Endothelial cell of umbilical vein (primary cell): ENCODE measurements around the gene CPA2. TPM values are rescaled to one million over a fixed set of nuclear protein-coding genes. Genes with fewer than 3 reads are reported as not detected.

Experiments
- BruUV-seq: library from RNA; stranded (reverse); fragments of 400-500 nt; replicated peaks from 2 replicates; lab custom pipeline; 2021; lab: Mats Ljungman, UMichigan
- CTCF ChIA-PET: fragments of 300-600, 350-600 bp; sonication (Branson Sonifier 250); formaldehyde crosslinking; loops from one replicate; lab custom pipeline; 2021; ENCODE audit warnings: antibody characterized with exemption, inconsistent platforms; lab: Charles Lee
- POLR2A ChIA-PET: fragments of 300-600, 350-600 bp; sonication (Branson Sonifier 250); formaldehyde crosslinking; loops from one replicate; lab custom pipeline; 2021; ENCODE audit warnings: antibody characterized with exemption, inconsistent platforms; lab: Charles Lee
- DNase-seq: peaks from one replicate; pipeline ENCODE4 v3.0.0-alpha.2; 2011; ENCODE audit warnings: low read depth, low spot score
- FAIRE-seq: peaks from 2 replicates; lab custom pipeline; 2011; peaks lifted over from hg19 to GRCh38; lab: Jason Lieb, UNC
- H2AFZ ChIP-seq: 2 replicates; pipeline ENCODE4 v1.6.0; 2012; ENCODE audit warnings: low read depth, low read length, control low read depth, inconsistent platforms
- H3K27ac ChIP-seq: 2 replicates; pipeline ENCODE4 v1.5.1; 2011; ENCODE audit warnings: low read depth, mild to moderate bottlenecking, control low read depth, low read length, moderate library complexity; ENCODE audit not compliant: insufficient read depth
- H3K27me3 ChIP-seq, 2 experiments: 2 replicates each; pipeline versions ENCODE4 v1.6.0 to v1.6.1; 2011; ENCODE audit warnings: low read length in 2 of 2, mixed read lengths in 1 of 2; ENCODE audit not compliant: control insufficient read depth in 2 of 2, insufficient read depth in 2 of 2
- H3K36me3 ChIP-seq, 2 experiments: 2 replicates in 1 of 2; 3 replicates in 1 of 2; pipeline ENCODE4 v1.5.1; 2011; ENCODE audit warnings: low read length in 2 of 2, mild to moderate bottlenecking in 1 of 2, moderate library complexity in 1 of 2; ENCODE audit not compliant: control insufficient read depth in 2 of 2, insufficient read depth in 2 of 2; ENCODE audit errors: extremely low read depth in 1 of 2
- H3K4me1 ChIP-seq: 3 replicates; pipeline ENCODE4 v1.5.1; 2011; ENCODE audit warnings: mild to moderate bottlenecking, low read length; ENCODE audit not compliant: control insufficient read depth, insufficient read depth; ENCODE audit errors: extremely low read depth
- H3K4me2 ChIP-seq: 2 replicates; pipeline ENCODE4 v1.6.1; 2011; ENCODE audit warnings: low read length, control low read depth, mixed read lengths; ENCODE audit not compliant: insufficient read depth
- H3K4me3 ChIP-seq, 3 experiments: fragments of 200-600 bp in 1 of 3; sonication (generic), shearing (Covaris generic) in 1 of 3; replicated peaks in 1 of 3; 2 replicates each; pipeline ENCODE4 v1.5.1; 2011 to 2016; ENCODE audit warnings: control low read depth in 3 of 3, low read length in 3 of 3, mild to moderate bottlenecking in 2 of 3, inconsistent platforms in 1 of 3, low read depth in 1 of 3, moderate library complexity in 1 of 3; ENCODE audit not compliant: insufficient read depth in 1 of 3
- H3K79me2 ChIP-seq: 2 replicates; pipeline ENCODE4 v1.6.0; 2012; ENCODE audit warnings: low read length, inconsistent platforms; ENCODE audit not compliant: control insufficient read depth, insufficient read depth
- H3K9ac ChIP-seq: replicated peaks from 2 replicates; pipeline ENCODE3; 2011; ENCODE audit warnings: low read length, control low read depth; ENCODE audit not compliant: insufficient read depth; ENCODE audit errors: extremely low read depth
- H3K9me1 ChIP-seq: replicated peaks from 3 replicates; pipeline ENCODE4 v1.6.0; 2011; ENCODE audit warnings: mild to moderate bottlenecking, low read length; ENCODE audit not compliant: control insufficient read depth, insufficient read depth; ENCODE audit errors: extremely low read depth
- H3K9me3 ChIP-seq: replicated peaks from 2 replicates; pipeline ENCODE4 v1.5.1; 2012; ENCODE audit warnings: low read length, inconsistent platforms; ENCODE audit not compliant: control insufficient read depth, insufficient read depth
- H4K20me1 ChIP-seq: replicated peaks from 2 replicates; pipeline ENCODE3; 2011; ENCODE audit warnings: mild to moderate bottlenecking, low read length; ENCODE audit not compliant: control insufficient read depth, insufficient read depth; ENCODE audit errors: extremely low read depth
- EZH2 ChIP-seq: IDR thresholded peaks from 2 replicates; pipeline ENCODE4 v1.6.1; 2012; ENCODE audit warnings: borderline replicate concordance, low read depth, mild to moderate bottlenecking, moderate library complexity, low read length, inconsistent platforms; ENCODE audit not compliant: severe bottlenecking
- FOS ChIP-seq: IDR thresholded peaks from 2 replicates; pipeline ENCODE4 v1.6.1; 2011; ENCODE audit warnings: mild to moderate bottlenecking, low read length, moderate library complexity, borderline replicate concordance; ENCODE audit not compliant: insufficient read depth
- GATA2 ChIP-seq: IDR thresholded peaks from 2 replicates; pipeline ENCODE4 v1.7.0; 2011; ENCODE audit warnings: low read depth, mild to moderate bottlenecking, moderate library complexity, mixed read lengths, low read length; ENCODE audit not compliant: insufficient read length, insufficient read depth
- JUN ChIP-seq: IDR thresholded peaks from 2 replicates; pipeline ENCODE4 v1.6.1; 2011; ENCODE audit warnings: borderline replicate concordance, low read depth; ENCODE audit not compliant: insufficient read length, insufficient read depth
- MAX ChIP-seq: IDR thresholded peaks from 2 replicates; pipeline ENCODE4 v1.6.1; 2011; ENCODE audit not compliant: insufficient read depth, insufficient read length
- MYC ChIP-seq: IDR thresholded peaks from one replicate; pipeline ENCODE4 v1.6.1; 2011; ENCODE audit warnings: mild to moderate bottlenecking, low read depth, low read length
- POLR2A ChIP-seq: IDR thresholded peaks from 2 replicates; pipeline ENCODE4 v1.6.1; 2012; ENCODE audit warnings: low read depth, mild to moderate bottlenecking, control low read depth, low read length
- POLR2AphosphoS5 ChIP-seq: IDR thresholded peaks from 2 replicates; pipeline ENCODE4 v1.6.1; 2012; ENCODE audit warnings: low read depth, mild to moderate bottlenecking, control low read depth, low read length, moderate library complexity; ENCODE audit not compliant: insufficient read depth
- dilution Hi-C: fragments of 300-500 bp; cut with MboI; formaldehyde crosslinking; loops from one replicate; pipeline ENCODE4 v1.15.0; 2019; ENCODE audit warnings: low sequenced_read_pairs; ENCODE audit not compliant: extremely low pct_ligation_motif_present
- intact Hi-C: fragments of 100-400 bp; cut with micrococcal nuclease; formaldehyde crosslinking; loops from one replicate; pipeline ENCODE4 v1.10.0; 2022
- polyA plus RNA-seq, 4 experiments: library from polyadenylated mRNA; depleted of rRNA in 3 of 4; stranded (reverse) in 3 of 4; unstranded in 1 of 4; fragments of >200 nt; gene quantifications; 2 replicates each; pipeline versions ENCODE4 v1.2.1 to v1.2.3, GENCODE V29; 2011 to 2012; ENCODE audit warnings: missing spikeins in 1 of 4
- total RNA-seq: library from RNA; stranded (reverse); gene quantifications from 2 replicates; pipeline ENCODE4 v1.2.3, GENCODE V29; 2021
- TF ChIP-seq, protein P1 (sequence below), 2 donors: IDR thresholded peaks; 1 replicate in 1 of 2; 2 replicates in 1 of 2; pipeline ENCODE4 v1.5.1; 2011; ENCODE audit warnings: low read length in 2 of 2, mild to moderate bottlenecking in 2 of 2, moderate library complexity in 2 of 2, control low read depth in 1 of 2, inconsistent platforms in 1 of 2, low read depth in 1 of 2; ENCODE audit not compliant: insufficient read depth in 1 of 2; ENCODE audit errors: extremely low read depth in 1 of 2

Gene CPA2
- total and polyA plus RNA-seq, 2 donors (not counting 3 experiments of a cell fraction or from before 2014, with no cell fraction given), result not detected

- ChIA-PET POLR2A (interaction anchor here (0.7 kb wide), 1 partner anchor 83 kb away, joined by 4 read pairs; no protein-coding TSS in a partner anchor), CTCF (interaction anchor here (1.0 to 1.6 kb wide), 3 partner anchors 9 to 485 kb away, joined by 3 to 4 read pairs (median 4); no protein-coding TSS in a partner anchor)
- BruUV-seq, result no TSS peak
- H3K4me3 ChIP-seq, result peak overlapping the region in 1 of 3 experiments; percentile 10
- no peak for TF ChIP-seq FOS
- no peak for TF ChIP-seq GATA2
- no peak for TF ChIP-seq POLR2AphosphoS5
- no peak for TF ChIP-seq POLR2A
- no peak for TF ChIP-seq MYC
- no peak for TF ChIP-seq JUN
- no peak for TF ChIP-seq EZH2
- TF ChIP-seq, protein P1, sequence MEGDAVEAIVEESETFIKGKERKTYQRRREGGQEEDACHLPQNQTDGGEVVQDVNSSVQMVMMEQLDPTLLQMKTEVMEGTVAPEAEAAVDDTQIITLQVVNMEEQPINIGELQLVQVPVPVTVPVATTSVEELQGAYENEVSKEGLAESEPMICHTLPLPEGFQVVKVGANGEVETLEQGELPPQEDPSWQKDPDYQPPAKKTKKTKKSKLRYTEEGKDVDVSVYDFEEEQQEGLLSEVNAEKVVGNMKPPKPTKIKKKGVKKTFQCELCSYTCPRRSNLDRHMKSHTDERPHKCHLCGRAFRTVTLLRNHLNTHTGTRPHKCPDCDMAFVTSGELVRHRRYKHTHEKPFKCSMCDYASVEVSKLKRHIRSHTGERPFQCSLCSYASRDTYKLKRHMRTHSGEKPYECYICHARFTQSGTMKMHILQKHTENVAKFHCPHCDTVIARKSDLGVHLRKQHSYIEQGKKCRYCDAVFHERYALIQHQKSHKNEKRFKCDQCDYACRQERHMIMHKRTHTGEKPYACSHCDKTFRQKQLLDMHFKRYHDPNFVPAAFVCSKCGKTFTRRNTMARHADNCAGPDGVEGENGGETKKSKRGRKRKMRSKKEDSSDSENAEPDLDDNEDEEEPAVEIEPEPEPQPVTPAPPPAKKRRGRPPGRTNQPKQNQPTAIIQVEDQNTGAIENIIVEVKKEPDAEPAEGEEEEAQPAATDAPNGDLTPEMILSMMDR (IDR thresholded peaks at IDR 0.05; ENCODE audit: extremely low read depth in 1 of 2, insufficient read depth in 1 of 2, low read depth in 1 of 2, low read length in 2 of 2), result no peak
- no peak for TF ChIP-seq MAX
- no peak overlapping the region for H3K9ac ChIP-seq
- H3K27ac ChIP-seq, result no peak overlapping the region
- no peaks in the 10 kb centered on the region for H3K9me1 ChIP-seq
- peak overlapping the region; percentile 45 for H2AFZ ChIP-seq
- H3K79me2 ChIP-seq, result no peaks in the 10 kb centered on the region
- no peaks in the 10 kb centered on the region for H4K20me1 ChIP-seq
- H3K9me3 ChIP-seq, result no peaks in the 10 kb centered on the region
- H3K4me1 ChIP-seq, result peaks cover 2% of the 10 kb centered on the region
- FAIRE-seq (no peak), DNase-seq (peak; percentile 24)
- peak overlapping the region; percentile 12 for H3K4me2 ChIP-seq
- peaks cover 5 to 30% of the 10 kb centered on the region in 2 experiments for H3K27me3 ChIP-seq
- intact Hi-C loops, result no loop called here
- no peaks in the 10 kb centered on the region for H3K36me3 ChIP-seq
- dilution Hi-C loops, result no loop called here
Observed at GRCh38 chr7:130273081-130273932, 6.6 kb downstream of the CPA2 start.
